Measurements from ENCODE around the gene PADI1. TPM values are rescaled to one million over a fixed set of nuclear protein-coding genes. Genes with fewer than 3 reads are reported as not detected.

PADI1 gene
- total RNA-seq, 4 donors from 2014 or later, result 0.14 TPM; not detected in 3

- Histone ChIP-seq H3K27me3 (peaks cover 4% of the 10 kb centered on the region), H3K4me3 (no peak overlapping the region), H3K9me3 (no peaks in the 10 kb centered on the region), H3K36me3 (no peaks in the 10 kb centered on the region), H3K4me1 (peaks cover 0 to 5% (median 0%) of the 10 kb centered on the region in 4 donors), H3K27ac (no peak overlapping the region)
- TF ChIP-seq, protein P1, sequence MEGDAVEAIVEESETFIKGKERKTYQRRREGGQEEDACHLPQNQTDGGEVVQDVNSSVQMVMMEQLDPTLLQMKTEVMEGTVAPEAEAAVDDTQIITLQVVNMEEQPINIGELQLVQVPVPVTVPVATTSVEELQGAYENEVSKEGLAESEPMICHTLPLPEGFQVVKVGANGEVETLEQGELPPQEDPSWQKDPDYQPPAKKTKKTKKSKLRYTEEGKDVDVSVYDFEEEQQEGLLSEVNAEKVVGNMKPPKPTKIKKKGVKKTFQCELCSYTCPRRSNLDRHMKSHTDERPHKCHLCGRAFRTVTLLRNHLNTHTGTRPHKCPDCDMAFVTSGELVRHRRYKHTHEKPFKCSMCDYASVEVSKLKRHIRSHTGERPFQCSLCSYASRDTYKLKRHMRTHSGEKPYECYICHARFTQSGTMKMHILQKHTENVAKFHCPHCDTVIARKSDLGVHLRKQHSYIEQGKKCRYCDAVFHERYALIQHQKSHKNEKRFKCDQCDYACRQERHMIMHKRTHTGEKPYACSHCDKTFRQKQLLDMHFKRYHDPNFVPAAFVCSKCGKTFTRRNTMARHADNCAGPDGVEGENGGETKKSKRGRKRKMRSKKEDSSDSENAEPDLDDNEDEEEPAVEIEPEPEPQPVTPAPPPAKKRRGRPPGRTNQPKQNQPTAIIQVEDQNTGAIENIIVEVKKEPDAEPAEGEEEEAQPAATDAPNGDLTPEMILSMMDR (IDR thresholded peaks at IDR 0.05), result no peak
- TF ChIP-seq EP300 (IDR thresholded peaks at IDR 0.05; ENCODE audit: low read depth), result no peak
- no peak for TF ChIP-seq POLR2AphosphoS5 (IDR thresholded peaks at IDR 0.05)
- TF ChIP-seq POLR2A (IDR thresholded peaks at IDR 0.05), result no peak
- intact Hi-C loops (cut with DNase I; ENCODE audit: low total_unique reads) (no loop called here), in situ Hi-C loops (cut with MboI; ENCODE audit: low pct_ligation_motif_present in 1 of 4, low pct_unique_long_range_greater_than_20kb in 1 of 4, low sequenced_read_pairs in 3 of 4) (no loop called here)
- no peak for DNase-seq
- WGBS, 2 donors (ENCODE audit: low coverage in 1 of 2), result 77% methylated on average over 2 of the region's 4 CpGs; no CpG with 5 or more reads in 1 of the 2 donors
These were observed 1.3 kb downstream of the PADI1 start for GRCh38 chr1:17206196-17206595.

GRCh38 chr1:17207046-17207445 is 2.1 kb downstream of the PADI1 start:
- Histone ChIP-seq H3K4me3 (no peak overlapping the region), H3K4me1 (peaks cover 0 to 5% (median 0%) of the 10 kb centered on the region in 4 donors), H3K9me3 (no peaks in the 10 kb centered on the region), H3K27me3 (peaks cover 6% of the 10 kb centered on the region), H3K36me3 (no peaks in the 10 kb centered on the region), H3K27ac (no peak overlapping the region)
- TF ChIP-seq, protein P1 (IDR thresholded peaks at IDR 0.05), result no peak
- TF ChIP-seq POLR2AphosphoS5 (IDR thresholded peaks at IDR 0.05) (no peak), EP300 (IDR thresholded peaks at IDR 0.05; ENCODE audit: low read depth) (no peak), POLR2A (IDR thresholded peaks at IDR 0.05) (no peak)
- intact Hi-C loops (cut with DNase I; ENCODE audit: low total_unique reads) (no loop called here), in situ Hi-C loops (cut with MboI; ENCODE audit: low pct_ligation_motif_present in 1 of 4, low pct_unique_long_range_greater_than_20kb in 1 of 4, low sequenced_read_pairs in 3 of 4) (no loop called here)
- DNase-seq, result peak; percentile 59
- 47% methylated on average over 4 of the region's 4 CpGs; no CpG with 5 or more reads in 1 of the 2 donors for WGBS, 2 donors (ENCODE audit: low coverage in 1 of 2)

GRCh38 chr1:17207540-17207939 is 2.6 kb downstream of the PADI1 start:
- peaks cover 0 to 10% (median under 1%) of the 10 kb centered on the region in 4 donors for H3K4me1 ChIP-seq
- WGBS, 2 donors (ENCODE audit: low coverage in 1 of 2), result 72% methylated on average over 5 of the region's 5 CpGs; no CpG with 5 or more reads in 1 of the 2 donors
- intact Hi-C loops (cut with DNase I; ENCODE audit: low total_unique reads), result no loop called here

DNA sequence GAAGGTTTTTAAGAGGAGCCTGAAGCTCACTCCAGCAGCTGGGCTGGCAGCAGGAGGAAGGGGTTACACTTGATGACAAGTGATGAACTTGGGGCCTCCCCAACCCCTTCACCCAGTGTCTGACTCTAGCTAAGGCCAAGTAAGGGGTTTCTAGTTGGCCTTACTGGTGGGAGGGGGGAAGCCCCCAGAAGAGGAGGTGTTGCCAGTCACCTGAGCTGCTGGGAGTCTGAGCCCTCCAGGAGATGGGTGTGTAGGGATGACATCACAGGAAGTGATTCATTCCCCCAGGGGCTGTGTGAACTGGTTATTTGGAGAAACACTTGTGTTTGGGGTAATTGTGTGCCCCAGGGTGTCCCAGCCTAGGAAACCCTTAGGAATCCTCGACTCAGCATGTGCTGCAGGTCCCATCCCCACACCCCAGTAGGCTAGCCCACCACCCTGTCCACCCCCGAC is 3.1 kb downstream of the PADI1 start:
- TF ChIP-seq EP300 (IDR thresholded peaks at IDR 0.05; ENCODE audit: low read depth), result no peak
- TF ChIP-seq POLR2AphosphoS5 (IDR thresholded peaks at IDR 0.05), result no peak
- no peak for TF ChIP-seq POLR2A (IDR thresholded peaks at IDR 0.05)
- TF ChIP-seq, protein P1 (IDR thresholded peaks at IDR 0.05), result no peak
- no peak for DNase-seq
- H3K9me3 ChIP-seq, result no peaks in the 10 kb centered on the region
- WGBS, 2 donors (ENCODE audit: low coverage in 1 of 2), result 69% methylated on average over 2 of the region's 2 CpGs; no CpG with 5 or more reads in 1 of the 2 donors
- H3K4me1 ChIP-seq, result peaks cover 0 to 14% (median 2%) of the 10 kb centered on the region in 4 donors
- H3K27ac ChIP-seq, result no peak overlapping the region
- no peaks in the 10 kb centered on the region for H3K36me3 ChIP-seq
- peaks cover 15% of the 10 kb centered on the region for H3K27me3 ChIP-seq
- in situ Hi-C loops (cut with MboI; ENCODE audit: low pct_ligation_motif_present in 1 of 4, low pct_unique_long_range_greater_than_20kb in 1 of 4, low sequenced_read_pairs in 3 of 4) (no loop called here), intact Hi-C loops (cut with DNase I; ENCODE audit: low total_unique reads) (no loop called here)
- H3K4me3 ChIP-seq, result no peak overlapping the region

More at GRCh38 chr1:17207540-17207939, 2.6 kb downstream of the PADI1 start:
- no peak for TF ChIP-seq POLR2AphosphoS5 (IDR thresholded peaks at IDR 0.05)
- no peak for TF ChIP-seq EP300 (IDR thresholded peaks at IDR 0.05; ENCODE audit: low read depth)
- TF ChIP-seq, protein P1 (IDR thresholded peaks at IDR 0.05), result no peak
- TF ChIP-seq POLR2A (IDR thresholded peaks at IDR 0.05), result no peak
- Histone ChIP-seq H3K27ac (no peak overlapping the region), H3K27me3 (peaks cover 10% of the 10 kb centered on the region), H3K36me3 (no peaks in the 10 kb centered on the region), H3K9me3 (no peaks in the 10 kb centered on the region), H3K4me3 (no peak overlapping the region)
- no peak for DNase-seq
- in situ Hi-C loops (cut with MboI; ENCODE audit: low pct_ligation_motif_present in 1 of 4, low pct_unique_long_range_greater_than_20kb in 1 of 4, low sequenced_read_pairs in 3 of 4), result no loop called here
